Chondrocyte (in vitro differentiated cells): ENCODE data around the gene SNTG2. TPM values are rescaled to one million over a fixed set of nuclear protein-coding genes. Genes with fewer than 3 reads are reported as not detected.
A peak's percentile ranks its signal among the peaks of the same experiment; 100 is the strongest.

Experiments
- DNase-seq: peaks from one replicate; pipeline ENCODE4 v3.0.0; 2021; ENCODE audit warnings: mixed read lengths, low spot score
- H3K27ac Mint-ChIP-seq: one replicate; pipeline ENCODE4 v1.8.0; 2021; ENCODE audit warnings: mild to moderate bottlenecking, moderate library complexity, mixed read lengths; ENCODE audit not compliant: unreplicated experiment
- H3K27me3 Mint-ChIP-seq: 2 replicates; pipeline ENCODE4 v1.8.0; 2021; ENCODE audit warnings: low read depth, mixed read lengths
- H3K36me3 Mint-ChIP-seq: 2 replicates; pipeline ENCODE4 v1.8.0; 2021; ENCODE audit warnings: low read depth, mixed read lengths
- H3K4me1 Mint-ChIP-seq: 2 replicates; pipeline ENCODE4 v1.8.0; 2021; ENCODE audit warnings: low read depth, mild to moderate bottlenecking, mixed read lengths
- H3K4me3 Mint-ChIP-seq: one replicate; pipeline ENCODE4 v1.8.0; 2021; ENCODE audit warnings: mild to moderate bottlenecking, moderate library complexity, mixed read lengths; ENCODE audit not compliant: unreplicated experiment
- H3K9me3 Mint-ChIP-seq: 2 replicates; pipeline ENCODE4 v1.8.0; 2021; ENCODE audit warnings: low read depth, mixed read lengths
- total RNA-seq: library from RNA; stranded (reverse); gene quantifications from 3 replicates; pipeline ENCODE4 v1.2.1, GENCODE V29; 2021
- TF ChIP-seq, protein P1 (sequence below): fragments of 200-600 bp; sonication (generic); IDR thresholded peaks from 2 replicates; pipeline ENCODE4 v1.5.0; 2021; ENCODE audit warnings: antibody characterized with exemption, mild to moderate bottlenecking, moderate library complexity

The SNTG2 gene
- total RNA-seq, 1 donor from 2014 or later, result not detected

- Mint-ChIP-seq H3K4me3 (no peak overlapping the region), H3K36me3 (no peaks in the 10 kb centered on the region), H3K27me3 (peaks cover 7% of the 10 kb centered on the region), H3K27ac (no peak overlapping the region), H3K4me1 (no peaks in the 10 kb centered on the region), H3K9me3 (peaks cover 4% of the 10 kb centered on the region)
- TF ChIP-seq, protein P1, sequence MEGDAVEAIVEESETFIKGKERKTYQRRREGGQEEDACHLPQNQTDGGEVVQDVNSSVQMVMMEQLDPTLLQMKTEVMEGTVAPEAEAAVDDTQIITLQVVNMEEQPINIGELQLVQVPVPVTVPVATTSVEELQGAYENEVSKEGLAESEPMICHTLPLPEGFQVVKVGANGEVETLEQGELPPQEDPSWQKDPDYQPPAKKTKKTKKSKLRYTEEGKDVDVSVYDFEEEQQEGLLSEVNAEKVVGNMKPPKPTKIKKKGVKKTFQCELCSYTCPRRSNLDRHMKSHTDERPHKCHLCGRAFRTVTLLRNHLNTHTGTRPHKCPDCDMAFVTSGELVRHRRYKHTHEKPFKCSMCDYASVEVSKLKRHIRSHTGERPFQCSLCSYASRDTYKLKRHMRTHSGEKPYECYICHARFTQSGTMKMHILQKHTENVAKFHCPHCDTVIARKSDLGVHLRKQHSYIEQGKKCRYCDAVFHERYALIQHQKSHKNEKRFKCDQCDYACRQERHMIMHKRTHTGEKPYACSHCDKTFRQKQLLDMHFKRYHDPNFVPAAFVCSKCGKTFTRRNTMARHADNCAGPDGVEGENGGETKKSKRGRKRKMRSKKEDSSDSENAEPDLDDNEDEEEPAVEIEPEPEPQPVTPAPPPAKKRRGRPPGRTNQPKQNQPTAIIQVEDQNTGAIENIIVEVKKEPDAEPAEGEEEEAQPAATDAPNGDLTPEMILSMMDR, result no peak
- no peak for DNase-seq
Observed at GRCh38 chr2:1363367-1363766, 412.7 kb downstream of the SNTG2 start.

- H3K4me3 Mint-ChIP-seq, result no peak overlapping the region
- H3K27me3 Mint-ChIP-seq, result peaks cover 9% of the 10 kb centered on the region
- no peaks in the 10 kb centered on the region for H3K4me1 Mint-ChIP-seq
- TF ChIP-seq, protein P1, result no peak
- H3K36me3 Mint-ChIP-seq, result no peaks in the 10 kb centered on the region
- H3K9me3 Mint-ChIP-seq, result peaks cover 4% of the 10 kb centered on the region
- no peak for DNase-seq
- H3K27ac Mint-ChIP-seq, result no peak overlapping the region
Observed at GRCh38 chr2:1366546-1367134, 416.0 kb downstream of the SNTG2 start.

GRCh38 chr2:1367601-1368000 lies 417.0 kb downstream of the SNTG2 start:
- Mint-ChIP-seq H3K27ac (no peak overlapping the region), H3K4me3 (no peak overlapping the region), H3K4me1 (no peaks in the 10 kb centered on the region), H3K9me3 (peaks cover 4% of the 10 kb centered on the region), H3K36me3 (no peaks in the 10 kb centered on the region), H3K27me3 (peaks cover 12% of the 10 kb centered on the region)
- TF ChIP-seq, protein P1, result no peak
- no peak for DNase-seq

DNA sequence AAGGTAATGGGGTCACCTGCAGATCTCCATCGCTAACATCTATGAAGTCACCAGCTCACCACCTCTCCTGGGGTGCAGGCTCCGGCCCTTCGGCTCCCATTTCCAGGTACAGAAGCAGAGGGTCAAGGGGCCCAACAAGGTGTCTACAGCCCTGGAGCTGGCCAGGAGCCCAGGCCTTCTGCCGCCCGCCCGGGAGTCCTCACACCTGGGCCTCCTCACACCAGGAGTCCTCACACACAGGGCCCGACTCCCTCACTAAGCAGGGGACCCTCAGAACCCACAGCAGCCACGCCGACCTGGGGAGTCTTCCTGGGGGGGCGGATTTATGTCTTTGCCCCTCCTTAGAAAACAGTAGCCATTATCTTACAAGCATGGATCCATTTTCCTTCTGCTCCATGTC lies 419.3 kb downstream of the SNTG2 start:
- TF ChIP-seq, protein P1, result no peak
- Mint-ChIP-seq H3K27ac (no peak overlapping the region), H3K27me3 (peaks cover 16% of the 10 kb centered on the region), H3K4me3 (no peak overlapping the region), H3K4me1 (no peaks in the 10 kb centered on the region), H3K36me3 (no peaks in the 10 kb centered on the region), H3K9me3 (no peaks in the 10 kb centered on the region)
- DNase-seq, result peak; percentile 84

DNA sequence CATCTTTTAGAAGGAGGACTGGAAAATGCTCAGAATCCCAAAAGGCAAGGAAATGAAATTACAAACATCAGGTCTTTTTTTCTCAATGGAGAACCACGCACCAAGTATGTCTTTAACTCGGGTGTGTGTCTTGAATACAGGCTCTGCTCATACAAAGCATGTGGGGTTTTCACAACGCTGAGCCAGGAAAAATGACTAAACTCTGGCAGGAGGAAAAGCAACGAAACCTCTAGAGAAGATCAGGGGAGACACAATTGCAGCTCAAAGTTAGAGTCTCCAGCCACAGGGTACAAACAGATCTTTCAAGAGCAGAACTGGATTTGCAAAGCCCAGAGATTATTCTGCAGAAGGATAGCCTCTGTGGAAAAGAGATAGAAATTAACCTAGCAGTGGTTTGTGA lies 419.8 kb downstream of the SNTG2 start:
- Mint-ChIP-seq H3K9me3 (no peaks in the 10 kb centered on the region), H3K27ac (no peak overlapping the region), H3K27me3 (peaks cover 16% of the 10 kb centered on the region), H3K4me3 (no peak overlapping the region), H3K4me1 (no peaks in the 10 kb centered on the region), H3K36me3 (no peaks in the 10 kb centered on the region)
- DNase-seq, result no peak
- TF ChIP-seq, protein P1, result no peak
